ENCODE measurements around the gene ZNF579. TPM values are rescaled to one million over a fixed set of nuclear protein-coding genes. Genes with fewer than 3 reads are reported as not detected.

Gene ZNF579
- total and polyA plus RNA-seq, 9 of the 15 experiments (the other 6 are each of a cell fraction or from before 2014, with no cell fraction given): 0.06 to 15.9 (median 1.6) TPM

- peak overlapping the region; percentile 77 to 95; a peak in 2 of 4 replicates for H3K9ac ChIP-seq (ENCODE audit: insufficient read depth in 1 of 2, low read depth in 2 of 2, low read length in 2 of 2)
- DNase-seq (ENCODE audit: extremely low read depth in 1 of 4, low spot score in 3 of 4) (no peak), ATAC-seq (no peak), FAIRE-seq (no peak)
- in situ Hi-C loops (cut with MboI): no loop called here
- H3K36me3 ChIP-seq (ENCODE audit: control insufficient read depth, insufficient read depth, low read length): peaks cover 12% of the 10 kb centered on the region; the same call in 2 of the 3 replicates
- H3K27ac ChIP-seq (ENCODE audit: extremely low read depth, low read depth, low read length): no peak overlapping the region; the same call in 2 of the 3 replicates
- no peaks in the 10 kb centered on the region for H3K9me3 ChIP-seq (replicated peaks; ENCODE audit: control insufficient read depth, insufficient read depth, low read depth, low read length)
- TSS peak; percentile 49 for BruUV-seq (replicated peaks)
- H2AFZ ChIP-seq (ENCODE audit: low read depth, low read length): no peak overlapping the region
- intact Hi-C loops (cut with micrococcal nuclease): no loop called here
- H3K4me2 ChIP-seq (ENCODE audit: insufficient read depth, low read length): peak overlapping the region; percentile 83
- peaks cover 9 to 25% of the 10 kb centered on the region in 2 experiments; a peak in 3 of 5 replicates for H3K4me1 ChIP-seq (replicated peaks in 1 of 2; ENCODE audit: control insufficient read depth in 2 of 2, insufficient read depth in 2 of 2, low read length in 2 of 2)
- H3K27me3 ChIP-seq (ENCODE audit: control insufficient read depth in 2 of 2, insufficient read depth in 2 of 2, low read length in 2 of 2): no peaks in the 10 kb centered on the region
- WGBS (ENCODE audit: insufficient coverage, low coverage, missing lambda C conversion rate): 92% methylated on average over 19 of the region's 90 CpGs
- H3K9me1 ChIP-seq (ENCODE audit: control insufficient read depth, insufficient read depth, low read length): no peaks in the 10 kb centered on the region
- H4K20me1 ChIP-seq (replicated peaks; ENCODE audit: control insufficient read depth, insufficient read depth, low read length): no peaks in the 10 kb centered on the region
- ChIA-PET CTCF (ENCODE audit: low intra/inter-chr PET ratio) (no interaction called here), POLR2A (no interaction called here)
- H3K4me3 ChIP-seq: peak overlapping the region; percentile 85; the same call in 1 of the 2 replicates
- peaks cover 12% of the 10 kb centered on the region for H3K79me2 ChIP-seq (ENCODE audit: control insufficient read depth, insufficient read depth, low read length)
- peak; percentile 28; the same call in 1 of the 2 replicates for TF ChIP-seq ZBTB7A (IDR thresholded peaks at IDR 0.05; ENCODE audit: borderline replicate concordance, control insufficient read depth, low read depth, low read length)
- TF ChIP-seq SIN3B (IDR thresholded peaks at IDR 0.05; ENCODE audit: low read depth): no peak
- TF ChIP-seq IRF9 (tag; IDR thresholded peaks at IDR 0.05): no peak
- no peak for TF ChIP-seq GATA2 (CRISPR knock-in tag; IDR thresholded peaks at IDR 0.05)
- TF ChIP-seq ZNF3 (CRISPR knock-in tag; IDR thresholded peaks at IDR 0.05): no peak
- TF ChIP-seq ZBTB9 (CRISPR knock-in tag; IDR thresholded peaks at IDR 0.05): peak; percentile 93
- TF ChIP-seq HNRNPL (IDR thresholded peaks at IDR 0.05; ENCODE audit: low read depth, low read length): 0 out of 2 replicates have a peak, but pooled peaks have one; percentile 50
- TF ChIP-seq RBFOX2 (IDR thresholded peaks at IDR 0.05; ENCODE audit: low read depth, low read length): peak; percentile 62
- TF ChIP-seq ZNF740 (CRISPR knock-in tag; IDR thresholded peaks at IDR 0.05): 0 out of 2 replicates have a peak, but pooled peaks have one; percentile 23
- no peak for TF ChIP-seq ZNF740 (tag; IDR thresholded peaks at IDR 0.05)
- TF ChIP-seq SMARCE1 (IDR thresholded peaks at IDR 0.05): no peak
- TF ChIP-seq POLR2G (IDR thresholded peaks at IDR 0.05; ENCODE audit: low read depth, low read length): peak; percentile 56; the same call in 1 of the 2 replicates
- TF ChIP-seq STAT5B (CRISPR knock-in tag; IDR thresholded peaks at IDR 0.05): no peak
- no peak for TF ChIP-seq SAFB2 (IDR thresholded peaks at IDR 0.05; ENCODE audit: borderline replicate concordance, low read depth, low read length, severe bottlenecking)
- peak; percentile 88 for TF ChIP-seq ZBTB33 (CRISPR knock-in tag; IDR thresholded peaks at IDR 0.05)
These were observed 1.6 kb downstream of the ZNF579 start for GRCh38 chr19:55578761-55579747.

Data from K562 (cell line).